ENCODE data around the gene FLNB.
A peak's percentile ranks its signal among the peaks of the same experiment; 100 is the strongest.
"Not testable (repeated sequence)": the region's sequence is repeated elsewhere in the genome, so short reads cannot be mapped to it uniquely, and the experiment has no call there.

Gene FLNB

DNA sequence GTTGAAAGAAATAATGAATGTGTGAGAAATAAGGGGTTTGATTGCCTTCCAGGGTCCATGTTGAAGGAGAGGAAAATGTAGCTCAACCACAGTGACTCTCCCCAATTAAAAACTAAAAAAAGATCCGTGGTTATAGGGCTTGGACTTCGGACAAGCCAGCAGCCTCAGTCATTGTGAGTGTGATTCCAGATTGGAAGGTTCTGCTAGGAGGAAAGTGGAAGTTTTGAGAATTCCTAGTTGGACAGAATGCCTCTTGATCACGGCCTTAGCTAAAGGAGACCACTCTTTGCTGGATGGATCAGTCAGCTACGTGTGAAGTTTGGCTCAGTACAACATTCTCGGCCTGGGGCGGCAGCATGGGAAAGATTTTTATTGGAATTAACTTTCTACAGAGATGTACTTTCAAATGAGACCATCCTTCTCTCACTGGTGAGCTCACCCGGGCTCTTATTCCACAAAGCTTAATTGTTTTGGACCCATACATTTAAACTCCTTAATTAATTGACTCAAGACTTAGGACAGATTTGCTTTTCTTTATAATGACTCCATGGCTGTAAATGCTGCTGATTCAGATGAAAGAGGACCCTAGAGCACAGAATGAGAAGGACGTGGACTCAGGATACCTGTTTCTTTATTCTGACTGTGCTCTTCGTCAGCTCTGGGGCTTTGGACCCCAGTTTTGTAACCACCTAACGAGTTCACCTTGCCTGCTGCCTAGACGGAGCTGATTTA, 27.5 kb downstream of the FLNB start:
- no peak for DNase-seq

DNA sequence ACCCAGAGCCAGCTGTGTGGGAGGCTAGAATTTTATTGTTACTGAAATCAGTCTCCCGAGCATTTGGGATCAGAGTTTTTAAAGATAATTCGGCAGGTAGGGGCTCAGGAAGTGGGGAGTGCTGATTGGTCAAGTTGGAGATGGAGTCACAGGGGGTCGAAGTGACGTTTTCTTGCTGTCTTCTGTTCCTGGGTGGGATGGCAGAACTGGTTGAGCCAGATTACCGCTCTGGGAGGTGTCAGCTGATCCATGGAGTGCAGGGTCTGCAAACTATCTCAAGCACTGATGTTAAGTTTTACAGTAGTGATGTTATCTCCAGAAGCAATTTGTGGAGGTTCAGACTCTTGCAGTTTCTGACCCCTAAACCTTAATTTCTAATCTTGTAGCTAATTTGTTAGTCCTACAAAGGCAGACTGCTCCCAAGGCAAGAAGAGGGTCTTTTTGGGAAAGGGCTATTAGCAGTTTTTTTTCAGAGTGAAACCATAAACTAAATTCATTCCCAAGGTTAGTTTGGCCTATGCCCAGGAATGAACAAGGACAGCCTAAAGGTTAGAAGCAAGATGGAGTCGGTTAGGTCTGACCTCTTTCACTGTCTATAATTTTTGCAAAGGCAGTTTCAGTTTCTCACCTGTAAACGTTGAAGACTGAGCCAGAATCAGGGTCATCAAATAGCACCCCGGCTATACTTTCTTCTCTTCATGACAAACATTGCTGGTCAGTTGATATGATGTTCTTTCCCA, 28.2 kb downstream of the FLNB start:
- no peak for DNase-seq

GRCh38 chr3:58037141-58037910, 29.1 kb downstream of the FLNB start:
- no peak for DNase-seq

DNA sequence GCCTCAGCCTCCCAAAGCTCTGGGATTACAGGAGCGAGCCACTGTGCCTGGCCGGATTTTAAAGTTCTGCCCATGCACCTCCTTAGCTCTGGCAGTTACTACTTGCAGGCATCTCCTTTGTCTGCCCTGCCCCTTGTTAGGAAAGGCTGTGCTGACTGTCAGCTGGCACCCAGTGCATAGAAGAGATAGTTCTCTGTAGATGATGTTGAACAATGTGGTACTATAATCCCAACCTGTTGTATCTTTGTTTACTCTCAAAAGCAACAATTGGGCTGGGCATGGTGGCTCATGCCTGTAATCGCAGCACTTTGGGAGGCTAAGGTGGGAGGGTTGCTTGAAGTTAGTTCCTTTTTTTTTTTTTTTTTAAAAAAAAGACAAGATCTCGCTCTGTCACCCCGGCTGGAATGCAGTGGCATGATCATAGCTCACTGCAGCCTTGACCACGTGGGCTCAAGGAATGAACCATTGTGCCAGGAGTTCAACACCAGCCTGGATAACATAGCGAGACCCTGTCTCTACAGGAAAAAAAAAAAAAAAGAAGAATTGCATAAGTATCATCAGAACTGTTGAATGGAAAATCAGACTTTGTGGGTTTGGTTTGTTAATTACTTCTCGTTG, 30.6 kb downstream of the FLNB start:
- peak; percentile 33 to 70 for DNase-seq

DNA sequence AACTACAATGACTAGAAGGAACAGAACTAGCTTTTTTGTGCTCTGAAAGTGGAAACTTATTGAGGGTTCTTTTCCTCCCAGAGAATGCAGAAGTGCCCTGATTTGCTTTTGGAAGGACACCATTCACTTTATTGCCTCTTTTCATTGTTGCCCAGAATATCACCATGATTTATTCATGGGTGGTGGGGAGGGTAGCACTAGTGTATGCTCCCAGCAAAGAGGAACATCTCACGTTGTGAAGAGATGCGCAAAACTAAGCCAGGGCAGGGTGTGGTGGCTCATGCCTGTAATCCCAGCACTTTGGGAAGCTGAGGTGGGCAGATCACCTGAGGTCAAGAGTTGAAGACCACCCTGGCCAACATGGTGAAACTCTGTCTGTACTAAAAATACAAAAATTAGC, 31.4 kb downstream of the FLNB start:
- no peak for DNase-seq

DNA sequence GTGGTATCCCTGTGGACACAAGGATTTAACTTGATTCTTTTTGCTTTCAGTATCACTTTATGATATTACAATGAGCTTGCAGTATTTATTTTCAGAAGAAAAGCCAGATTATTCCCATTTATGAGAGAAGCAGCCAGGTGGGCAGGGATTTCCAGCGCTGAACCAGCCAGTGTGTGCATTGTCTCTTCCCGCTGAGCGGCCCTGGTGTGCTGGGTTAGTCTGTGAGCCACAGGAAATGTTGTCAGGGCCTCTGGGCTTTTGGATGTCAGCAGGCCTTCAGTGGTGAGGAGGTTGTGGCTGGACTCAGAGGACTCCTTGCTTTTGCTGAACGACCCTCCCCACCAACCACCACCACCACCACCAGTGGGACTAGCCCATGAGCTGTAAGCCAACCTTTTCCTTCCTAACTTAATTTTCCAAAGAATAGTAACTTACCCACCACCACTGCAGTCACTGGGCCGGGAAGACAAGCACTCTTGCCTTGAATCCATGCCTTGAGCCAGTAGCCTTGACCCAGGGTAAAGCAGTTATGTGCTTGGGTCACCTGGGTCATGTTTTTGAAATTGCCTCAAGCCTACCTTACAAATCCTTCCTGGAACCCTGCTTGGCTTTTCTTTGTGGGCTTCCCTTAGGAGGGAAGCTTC, 33.1 kb downstream of the FLNB start:
- DNase-seq, result no peak

- no peak for DNase-seq
Observed at GRCh38 chr3:58041826-58042324, 33.7 kb downstream of the FLNB start.

DNA sequence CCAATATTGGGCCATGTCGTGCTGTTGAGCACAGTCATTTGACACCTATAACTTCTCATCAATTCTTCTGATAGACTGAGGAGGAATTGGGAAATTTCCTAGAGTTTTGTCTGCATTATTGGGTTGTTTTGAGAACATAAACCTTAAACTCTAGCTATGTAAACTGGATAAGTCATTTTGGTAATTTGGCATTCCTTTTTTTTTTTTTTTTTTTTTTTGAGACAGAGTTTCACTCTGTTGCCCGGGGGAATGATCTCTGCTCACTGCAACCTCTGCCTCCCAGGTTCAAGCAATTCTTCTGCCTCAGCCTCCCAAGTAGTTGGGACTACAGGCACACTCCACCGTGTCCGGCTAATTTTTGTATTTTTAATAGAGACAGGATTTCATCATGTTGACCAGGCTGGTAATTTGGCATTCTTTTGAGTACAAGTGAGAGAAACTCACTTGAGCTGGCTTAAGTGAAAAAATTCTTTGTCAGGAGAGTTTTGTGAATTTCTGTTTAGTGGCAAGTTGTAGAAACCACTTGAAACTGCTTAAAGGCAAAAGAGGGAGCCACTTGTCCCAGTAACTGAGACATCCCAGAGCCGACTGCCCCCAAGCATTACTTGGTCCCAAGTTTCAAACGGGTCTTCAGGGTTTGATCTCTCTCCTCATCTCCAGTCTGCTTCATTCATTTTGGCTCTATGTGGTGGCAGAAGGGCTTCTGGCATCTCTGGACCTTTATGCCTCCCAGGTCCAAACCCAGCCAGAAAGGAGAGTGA, 34.9 kb downstream of the FLNB start:
- no peak for DNase-seq

DNA sequence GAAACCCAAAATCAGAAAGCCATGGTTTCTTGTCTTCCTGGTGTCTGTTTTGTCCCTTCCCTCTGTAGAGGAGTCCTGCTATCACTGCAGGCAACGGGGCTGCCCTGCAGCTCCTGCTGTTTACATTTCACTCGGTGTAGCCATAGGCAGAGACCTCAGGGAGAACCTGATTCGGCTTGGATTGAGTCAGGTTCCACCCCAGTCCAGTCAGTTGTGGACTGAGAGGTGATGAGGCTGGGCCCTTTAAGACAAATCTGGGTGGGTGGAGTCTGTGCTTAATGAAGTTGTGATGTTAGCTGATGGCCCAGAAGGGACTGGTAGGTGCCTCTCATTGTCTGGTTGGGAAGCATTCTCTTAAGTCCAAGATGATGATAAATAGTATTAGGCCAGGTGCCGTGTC, 35.7 kb downstream of the FLNB start:
- DNase-seq, result no peak

GRCh38 chr3:58044691-58045483, 36.7 kb downstream of the FLNB start:
- no peak for DNase-seq

DNA sequence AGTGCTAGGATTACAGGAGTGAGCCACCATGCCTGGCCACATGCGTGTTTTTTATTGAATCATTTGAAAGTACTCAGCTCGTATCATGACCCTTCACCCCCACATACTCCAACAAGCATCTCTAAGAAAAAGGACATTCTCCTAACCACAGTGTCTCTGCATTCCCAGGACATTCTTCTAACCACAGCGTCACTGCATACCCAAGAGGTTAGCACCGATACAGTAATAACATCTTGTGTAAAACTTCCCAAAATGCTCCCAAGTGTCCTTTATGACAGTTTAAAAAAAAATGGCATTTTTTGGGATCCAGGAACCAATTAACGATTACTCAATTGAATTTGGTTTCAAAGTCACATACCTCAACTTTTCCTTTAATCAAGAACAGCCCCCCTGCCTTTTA, 39.6 kb downstream of the FLNB start:
- DNase-seq, result no peak

DNA sequence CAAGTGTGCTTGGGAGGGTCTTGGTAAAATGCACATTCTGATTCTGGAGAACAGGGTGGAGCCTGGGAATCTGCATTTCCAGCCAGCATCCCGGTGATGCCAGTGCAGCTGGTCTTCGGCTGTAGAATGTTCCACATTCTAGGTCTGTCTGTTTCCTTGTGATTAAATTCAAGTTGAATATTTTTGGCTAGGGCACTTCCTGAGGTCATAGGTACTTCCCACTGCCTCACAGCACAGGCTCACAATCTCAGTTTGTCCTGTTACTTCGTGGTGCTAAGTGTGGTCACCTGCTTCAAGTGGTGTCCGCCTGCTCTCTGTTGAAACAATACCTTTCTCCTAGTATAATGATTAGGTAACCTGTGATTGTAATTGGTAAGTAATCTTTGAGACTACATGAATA, 40.1 kb downstream of the FLNB start:
- DNase-seq, result no peak

- no peak for DNase-seq
Observed at GRCh38 chr3:58049143-58049785, 41.0 kb downstream of the FLNB start.

- peak; percentile 61 to 71 for DNase-seq
Observed at GRCh38 chr3:58051196-58051595, 43.0 kb downstream of the FLNB start.

GRCh38 chr3:58051658-58052261, 43.5 kb downstream of the FLNB start:
- not testable (repeated sequence) for DNase-seq

GRCh38 chr3:58052373-58053273, 44.4 kb downstream of the FLNB start:
- peak; percentile 68 to 78 for DNase-seq

GRCh38 chr3:58054652-58055051, 46.4 kb downstream of the FLNB start:
- DNase-seq, result no peak

GRCh38 chr3:58055314-58055713, 47.1 kb downstream of the FLNB start:
- no peak for DNase-seq

- DNase-seq, result not testable (repeated sequence)
Observed at GRCh38 chr3:58055891-58056290, 47.7 kb downstream of the FLNB start.
